IPS-11a (cell line): Measurements from ENCODE around the gene LRRC7.

Source experiments
- H3K4me3 ChIP-seq: one replicate; pipeline ENCODE4 v1.5.1; 2013; ENCODE audit warnings: low read depth, low read length, control low read depth

Gene LRRC7

DNA sequence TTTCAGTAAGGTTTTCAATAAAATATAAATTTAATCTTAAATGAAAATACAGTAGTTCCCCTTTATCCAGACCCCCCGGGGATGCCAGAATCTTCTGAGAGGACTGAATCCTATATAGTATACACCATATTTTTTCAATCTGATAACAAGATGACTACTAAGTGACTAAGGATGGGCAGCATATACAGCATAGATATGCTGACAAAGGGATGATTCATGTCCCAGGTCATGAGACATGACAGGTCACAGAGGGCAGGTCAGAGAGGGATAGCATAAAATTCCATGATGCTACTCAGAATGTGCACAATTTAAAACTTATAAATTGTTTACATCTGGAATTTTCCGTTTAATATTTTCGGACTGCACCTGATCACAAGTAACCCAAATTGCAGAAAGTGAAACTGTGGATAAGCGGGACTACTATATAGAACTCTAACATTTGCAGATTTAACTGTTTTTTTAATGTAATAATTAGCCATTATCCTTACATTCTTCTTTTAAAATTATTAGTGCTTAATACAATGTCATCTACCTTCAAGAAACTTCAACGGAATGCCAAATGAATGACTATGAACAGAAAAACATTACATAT is 588.9 kb downstream of the LRRC7 start:
- no peak overlapping the region for H3K4me3 ChIP-seq

DNA sequence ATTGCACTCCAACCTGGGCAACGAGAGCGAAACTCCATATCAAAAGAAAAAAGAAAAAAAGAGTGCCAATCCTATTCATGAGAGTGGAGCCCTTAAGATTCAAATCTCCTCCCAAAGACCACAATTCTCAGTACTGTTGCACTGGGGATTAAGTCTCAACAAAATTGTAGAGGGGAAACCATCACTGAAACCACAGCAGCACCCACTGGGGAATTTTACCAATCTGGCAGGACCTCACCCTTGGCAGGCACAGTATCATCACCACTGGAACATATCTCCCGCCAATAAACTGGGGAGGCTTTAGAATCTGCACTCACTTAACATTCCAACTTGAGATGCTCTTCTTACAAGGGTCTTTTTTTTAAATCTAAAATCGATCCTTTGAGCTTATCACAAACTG is 596.6 kb downstream of the LRRC7 start:
- H3K4me3 ChIP-seq, result no peak overlapping the region

DNA sequence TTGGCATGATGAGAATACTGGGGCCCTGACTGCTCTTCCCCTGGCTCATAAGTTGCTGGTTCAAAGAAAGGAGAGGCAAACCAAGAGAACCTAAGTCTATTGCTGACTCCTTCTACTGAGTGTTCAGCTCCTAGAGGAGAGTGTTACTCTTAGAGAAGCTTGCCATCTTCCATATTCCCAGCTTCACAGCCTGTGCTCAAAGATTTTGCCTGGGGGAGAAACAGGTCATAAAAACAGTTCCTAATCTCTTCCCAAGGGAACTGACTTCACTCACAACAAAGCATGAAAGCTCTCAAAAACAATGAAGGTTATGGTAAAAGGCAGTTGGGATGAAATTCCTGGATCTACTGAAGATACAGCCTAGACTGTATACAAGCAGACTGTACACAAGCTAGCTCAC is 600.6 kb downstream of the LRRC7 start:
- no peak overlapping the region for H3K4me3 ChIP-seq

DNA sequence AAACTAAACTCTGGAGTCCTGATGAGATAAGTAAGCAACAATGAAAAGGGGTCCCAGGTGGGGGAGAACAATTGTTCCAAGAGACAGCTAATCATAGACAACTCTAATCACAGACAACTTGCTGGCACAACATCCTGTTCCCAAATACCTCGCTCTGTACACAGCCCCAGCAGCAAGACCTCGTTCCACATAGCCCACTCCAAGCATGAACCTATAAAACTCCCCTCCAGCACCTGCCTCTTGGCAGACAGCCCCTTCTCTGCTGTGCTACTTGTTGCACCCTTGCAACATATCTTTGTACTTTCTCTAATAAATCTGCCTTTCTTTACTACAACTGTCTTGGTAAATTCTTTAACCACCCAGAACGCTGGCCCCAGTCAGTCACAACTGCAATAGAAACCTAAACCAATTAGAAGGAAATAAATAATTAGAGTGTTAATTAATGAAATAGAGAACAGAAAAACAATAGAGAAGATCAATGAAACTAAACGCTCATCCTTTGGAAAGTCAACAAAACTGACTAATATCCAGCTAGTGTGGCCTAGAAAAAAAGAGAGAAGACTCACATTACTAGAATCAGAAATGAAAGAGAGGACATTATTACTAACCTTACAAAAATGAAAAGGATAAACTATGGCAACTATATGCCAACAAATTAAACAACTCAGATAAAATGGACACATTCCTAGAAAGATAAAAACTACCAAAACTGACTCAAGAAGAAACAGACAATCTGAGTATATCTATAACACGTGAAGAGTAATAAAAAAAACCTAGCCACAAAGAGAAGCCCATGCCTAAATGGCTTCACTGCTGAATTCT is 601.5 kb downstream of the LRRC7 start:
- H3K4me3 ChIP-seq, result no peak overlapping the region

DNA sequence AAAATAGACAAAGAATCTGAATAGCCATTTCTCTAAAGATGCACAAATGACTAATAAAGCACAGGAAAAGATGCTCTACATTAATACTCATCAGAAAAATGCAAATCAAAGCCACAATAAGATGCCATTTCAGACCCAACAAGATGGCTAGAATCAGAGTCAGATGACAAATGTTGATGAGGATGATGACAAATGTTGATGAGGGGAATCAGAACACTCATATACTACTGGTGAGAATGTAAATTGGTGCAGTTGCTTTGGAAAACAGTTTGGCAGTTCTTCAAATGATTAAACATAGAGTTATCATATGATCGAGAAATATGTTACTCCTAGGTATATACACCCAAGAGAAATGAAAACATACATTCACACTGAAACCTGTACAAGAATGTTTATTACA is 603.8 kb downstream of the LRRC7 start:
- H3K4me3 ChIP-seq, result no peak overlapping the region
